ENCODE data around the gene EDEM3.
"Not testable (repeated sequence)": the region's sequence is repeated elsewhere in the genome, so short reads cannot be mapped to it uniquely, and the experiment has no call there.

DNA sequence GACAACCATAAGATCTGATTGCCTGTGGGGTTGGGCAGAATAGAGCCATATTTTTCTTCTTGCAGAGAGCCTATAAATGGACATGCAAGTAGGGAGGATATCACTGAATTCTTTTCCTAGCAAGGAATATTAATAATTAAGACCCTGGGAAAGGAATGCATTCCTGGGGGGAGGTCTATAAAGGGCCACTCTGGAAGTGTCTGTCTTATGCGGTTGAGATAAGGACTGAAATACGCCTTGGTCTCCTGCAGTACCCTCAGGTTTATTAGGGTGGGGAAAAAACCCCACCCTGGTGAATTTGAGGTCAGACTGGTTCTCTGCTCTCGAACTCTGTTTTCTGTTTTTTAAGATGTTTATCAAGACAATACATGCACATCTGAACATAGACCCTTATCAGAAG is 29.1 kb upstream of the EDEM3 start:
- TF ChIP-seq CTCF (conservative IDR thresholded peaks at IDR 0.05; ENCODE audit: low read length); EZH2phosphoT487 (IDR thresholded peaks at IDR 0.05; ENCODE audit: borderline replicate concordance): not testable (repeated sequence)

Measured in Loucy (cell line).